Activated naive CD4-positive, alpha-beta T cell treated with Interleukin-2 at 50 U/mL for 16 hours (primary cell): ENCODE results near the gene PEX10.

Source experiments
- DNase-seq: peaks from one replicate; pipeline ENCODE4 v3.0.0-alpha.2; 2020

Gene PEX10

DNA sequence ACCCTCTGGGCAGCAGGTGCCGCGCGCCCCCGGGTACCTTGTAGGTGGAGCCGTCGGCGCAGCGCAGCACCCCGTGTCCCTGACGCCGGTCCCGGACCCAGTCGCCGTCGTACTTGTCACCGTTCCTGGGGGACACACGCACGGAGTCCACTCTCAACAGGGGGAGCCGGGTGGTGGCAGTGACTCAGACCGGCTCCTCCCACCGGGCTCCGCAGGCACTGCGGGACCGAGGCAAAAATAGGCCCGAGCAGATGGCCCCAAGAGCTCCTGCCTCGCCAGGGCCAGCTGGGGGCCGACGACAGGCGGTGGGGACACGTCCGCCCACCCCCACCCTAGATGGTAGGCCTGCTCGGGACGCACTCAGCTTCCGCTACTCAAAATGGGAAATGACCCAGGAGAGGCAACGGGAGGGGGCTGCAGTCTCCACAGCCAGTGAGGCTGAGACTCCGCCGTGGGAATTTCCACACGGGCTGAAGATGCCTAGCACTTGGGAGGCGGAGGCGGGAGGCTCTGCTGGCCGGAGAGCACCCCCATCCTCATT, 27.4 kb downstream of the PEX10 start:
- no peak for DNase-seq

DNA sequence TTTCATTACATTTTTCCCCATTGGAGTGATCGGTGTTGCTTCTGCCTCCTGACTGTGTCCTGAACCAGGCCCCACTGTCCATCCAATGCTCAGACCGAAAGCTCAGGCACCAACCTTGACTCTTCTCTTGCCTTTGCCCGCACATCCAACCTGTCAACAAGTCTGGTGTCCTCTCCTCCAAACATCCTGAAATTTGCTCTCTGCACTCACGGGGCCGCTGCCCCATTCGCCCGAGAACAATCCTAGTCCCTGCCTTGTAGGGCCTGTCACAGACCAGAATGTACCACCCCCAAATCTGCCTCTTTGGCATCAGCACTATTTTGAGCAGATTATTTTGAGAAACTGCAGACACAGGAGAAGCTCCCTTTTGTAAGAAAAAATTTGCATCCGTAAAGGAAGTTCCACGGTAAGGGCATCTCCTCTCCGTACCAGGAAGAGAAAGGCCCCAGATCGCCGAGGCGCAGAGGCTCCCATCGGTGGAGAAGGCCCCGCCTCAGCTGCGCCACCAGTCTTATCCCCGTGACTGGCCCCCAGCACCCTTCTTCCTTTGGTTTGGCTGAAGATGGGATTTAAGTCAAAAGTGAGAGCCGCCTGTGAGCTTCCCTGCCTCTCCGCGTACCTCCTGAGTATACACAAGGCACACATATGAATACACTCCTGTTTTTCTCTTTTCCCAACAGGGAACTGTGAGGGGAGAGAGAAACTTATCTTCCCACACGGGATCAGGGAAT, 28.1 kb downstream of the PEX10 start:
- no peak for DNase-seq

DNA sequence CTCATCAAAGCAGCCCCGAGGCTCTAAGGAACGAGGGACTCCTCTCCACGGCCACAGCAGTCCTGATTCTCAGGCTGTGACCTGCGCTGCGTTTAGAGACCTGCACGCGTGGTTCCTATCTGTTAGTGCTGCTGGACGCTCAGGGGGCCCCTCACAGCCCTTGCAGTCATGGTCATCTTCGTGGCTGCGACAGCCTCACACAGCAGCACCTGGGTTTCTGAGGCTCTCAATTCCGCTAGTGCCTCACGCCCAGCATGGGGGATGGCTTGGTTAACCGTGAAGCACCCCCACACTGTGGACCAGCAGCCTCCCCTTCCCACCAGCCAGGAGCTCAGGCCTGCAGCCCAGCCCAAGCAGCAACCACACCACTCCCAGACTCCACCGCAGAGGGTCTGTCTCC, 28.8 kb downstream of the PEX10 start:
- DNase-seq = no peak

DNA sequence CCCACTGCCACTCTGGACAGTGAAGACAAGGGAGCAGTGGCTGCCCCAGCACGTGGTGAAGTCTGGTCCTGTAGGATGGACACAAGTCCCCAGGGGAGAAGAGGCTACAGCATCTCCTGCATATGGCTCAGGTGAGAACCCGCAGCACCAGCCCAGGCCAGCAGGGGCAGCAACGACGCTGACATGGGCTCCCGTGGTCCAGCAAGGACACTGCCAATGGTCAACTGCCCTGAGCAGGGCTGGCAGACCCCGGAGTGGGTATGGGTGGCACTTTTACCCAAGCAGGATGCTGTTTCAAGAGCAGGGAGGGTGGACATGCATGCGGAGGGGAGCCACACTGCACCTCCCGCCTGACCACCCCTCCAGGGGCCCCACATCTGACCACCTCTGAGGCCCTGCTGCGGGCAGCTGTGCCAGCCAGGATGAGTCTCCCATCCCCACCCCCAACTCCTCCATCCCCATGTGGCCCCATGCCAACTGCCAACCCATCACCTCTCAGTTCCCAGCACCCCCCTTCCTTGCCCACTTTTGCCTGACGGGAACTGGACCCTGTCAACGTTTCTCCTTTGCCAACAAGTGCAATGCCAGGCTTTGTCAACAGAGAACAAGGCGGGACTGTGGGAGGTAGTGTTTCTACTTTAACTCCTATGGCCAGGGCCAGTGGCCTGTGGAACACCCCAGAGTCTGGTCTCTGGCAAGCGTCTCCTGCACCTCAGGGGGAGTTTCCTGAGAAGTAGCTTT, 29.6 kb downstream of the PEX10 start:
- DNase-seq = peak; percentile 20

DNA sequence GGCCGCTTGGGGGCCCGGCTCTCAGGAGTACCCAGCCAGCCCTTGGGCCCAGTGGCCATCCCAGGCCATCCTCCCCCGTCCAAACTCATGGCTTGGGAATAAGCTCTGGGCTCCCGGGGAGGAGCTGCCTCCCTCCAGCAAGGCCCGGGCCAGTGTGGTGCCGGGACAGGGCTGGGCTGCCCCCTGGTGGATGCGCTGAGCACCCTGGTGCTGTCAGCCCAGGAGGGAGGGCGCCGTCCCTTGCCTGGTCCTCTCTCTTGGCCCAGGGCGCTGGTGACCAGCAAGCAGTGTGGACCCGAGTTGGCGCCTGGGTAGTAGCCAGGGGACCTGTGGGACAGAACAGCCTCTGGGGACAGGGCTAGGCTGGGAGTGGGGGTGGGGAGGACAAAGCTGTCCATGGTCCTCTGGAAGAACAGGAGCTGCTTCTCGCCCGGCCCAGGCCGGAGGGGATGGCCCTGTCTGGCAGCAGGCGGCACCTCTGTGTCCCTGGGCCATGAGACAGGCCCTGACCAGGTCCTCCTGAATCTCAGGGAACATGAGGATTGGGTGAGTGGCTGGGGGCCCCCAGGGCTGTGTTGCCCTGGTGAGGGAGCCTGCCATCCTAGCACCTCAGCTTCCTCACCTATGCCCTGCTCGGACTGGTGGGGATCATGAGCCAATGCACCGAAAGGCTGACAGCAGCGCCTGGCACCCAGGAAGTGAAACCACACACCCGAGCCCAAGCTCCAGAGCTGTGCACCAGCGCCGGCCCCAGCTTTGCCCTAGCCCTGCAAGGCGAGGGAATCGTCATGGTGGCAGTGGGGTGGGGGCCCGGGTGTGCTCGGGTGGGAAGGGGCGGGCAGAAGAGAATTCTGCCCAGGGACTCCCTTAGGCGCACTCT, 30.4 kb downstream of the PEX10 start:
- peak; percentile 78 for DNase-seq

DNA sequence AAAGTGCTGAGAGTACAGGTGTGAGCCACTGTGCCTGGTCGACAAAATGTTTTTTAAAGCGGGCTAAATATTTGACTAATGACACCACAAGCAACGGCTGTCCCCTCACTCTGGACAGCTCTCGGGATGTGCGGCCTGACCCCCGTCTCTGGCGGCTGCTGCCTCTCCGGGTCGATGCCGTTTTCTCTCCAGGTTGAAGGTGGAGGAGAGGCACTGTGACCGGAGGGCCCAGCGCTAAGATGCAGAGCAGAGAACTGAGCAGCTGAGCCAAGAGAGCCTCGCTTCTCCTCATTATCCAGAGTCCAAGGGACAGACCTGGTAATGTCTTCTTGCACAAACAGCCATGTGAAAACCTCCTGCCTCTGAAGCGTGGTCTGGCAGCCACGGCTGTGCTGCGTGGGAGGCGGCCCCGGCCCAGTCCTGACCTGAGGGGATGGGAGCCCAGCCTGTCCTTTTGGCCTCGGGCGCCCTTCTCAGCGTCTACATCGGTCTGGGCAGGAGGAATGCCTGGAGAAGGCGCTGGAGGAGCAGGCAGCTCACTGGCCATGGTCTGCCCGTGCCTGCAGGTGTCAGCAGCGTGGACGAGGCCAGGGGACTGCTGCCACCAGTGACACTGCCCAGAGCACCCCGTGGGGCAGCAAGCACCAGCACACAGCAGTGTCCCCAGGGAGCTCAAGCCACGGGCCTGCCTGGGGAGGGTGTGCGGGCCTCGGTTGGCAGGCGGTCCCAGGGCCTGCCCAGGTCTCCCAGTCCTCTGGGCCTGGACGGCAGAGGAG, 31.4 kb downstream of the PEX10 start:
- DNase-seq = no peak

DNA sequence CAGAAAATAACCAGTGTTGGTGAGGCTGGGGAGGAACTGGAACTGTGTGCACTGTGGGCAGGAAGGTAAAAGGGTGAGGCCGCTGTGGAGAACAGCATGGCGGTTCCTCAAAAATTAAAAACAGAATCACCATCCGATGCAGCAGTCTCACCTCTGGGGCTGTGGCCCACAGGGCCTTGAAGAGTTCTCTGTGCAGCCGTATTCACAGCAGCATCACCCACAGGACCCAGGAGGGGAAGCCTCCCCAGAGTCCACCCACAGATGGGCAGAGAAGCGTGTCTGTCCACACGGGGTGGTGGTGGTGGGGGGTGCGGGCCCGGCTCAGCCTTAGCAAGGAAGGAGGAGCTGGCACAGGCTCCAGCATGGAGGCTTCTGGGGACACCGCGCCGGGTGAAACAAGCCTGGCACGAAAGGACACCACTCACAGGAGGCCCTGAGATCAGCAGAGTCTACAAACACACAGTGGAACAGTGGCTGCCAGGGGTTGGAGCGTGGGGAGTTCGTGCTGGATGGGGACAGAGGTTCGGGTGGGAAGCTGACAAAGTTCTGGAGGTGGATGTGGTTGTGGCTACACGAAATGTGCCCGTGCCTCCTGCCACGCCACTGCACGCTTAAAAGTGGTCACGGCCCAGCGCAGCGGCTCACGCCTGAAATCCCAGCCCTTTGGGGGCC, 32.5 kb downstream of the PEX10 start:
- no peak for DNase-seq

DNA sequence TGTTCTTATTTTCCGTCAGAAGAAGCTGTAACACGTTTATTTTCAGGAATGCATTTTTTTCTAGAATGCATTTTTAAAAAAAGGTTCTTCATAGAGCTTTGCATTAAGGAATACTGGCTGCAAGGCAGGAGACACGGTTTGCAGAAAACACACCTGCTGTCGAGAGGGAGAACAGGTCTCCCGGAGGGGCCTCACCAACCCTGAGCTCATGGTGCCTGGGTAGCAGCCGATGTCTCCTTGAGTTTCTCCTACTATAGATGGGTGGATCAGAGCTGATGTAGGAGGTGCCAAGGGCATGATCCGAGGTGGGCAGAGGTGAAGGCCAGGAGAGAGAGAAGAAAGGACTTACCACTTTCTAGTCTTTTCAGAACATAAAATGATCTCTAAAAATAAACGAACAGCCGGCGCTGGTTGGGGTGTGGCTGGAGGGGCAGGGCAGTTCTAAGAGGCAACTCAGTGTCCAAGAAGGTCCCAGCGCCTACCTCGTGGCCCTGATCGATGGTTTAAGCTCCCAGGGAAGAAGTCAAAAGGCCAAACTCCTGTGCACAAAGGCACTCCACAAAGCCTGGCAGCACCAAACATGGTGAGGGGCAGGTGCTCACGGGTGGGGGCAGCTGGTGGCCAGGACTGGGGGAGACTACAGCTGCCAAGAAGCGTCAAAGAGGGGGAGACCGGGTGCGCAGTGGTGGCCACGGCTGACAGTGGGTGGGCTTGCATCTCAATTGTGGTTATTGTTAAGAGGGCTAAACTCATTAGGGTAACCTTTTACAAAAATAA, 33.2 kb downstream of the PEX10 start:
- DNase-seq = no peak

DNA sequence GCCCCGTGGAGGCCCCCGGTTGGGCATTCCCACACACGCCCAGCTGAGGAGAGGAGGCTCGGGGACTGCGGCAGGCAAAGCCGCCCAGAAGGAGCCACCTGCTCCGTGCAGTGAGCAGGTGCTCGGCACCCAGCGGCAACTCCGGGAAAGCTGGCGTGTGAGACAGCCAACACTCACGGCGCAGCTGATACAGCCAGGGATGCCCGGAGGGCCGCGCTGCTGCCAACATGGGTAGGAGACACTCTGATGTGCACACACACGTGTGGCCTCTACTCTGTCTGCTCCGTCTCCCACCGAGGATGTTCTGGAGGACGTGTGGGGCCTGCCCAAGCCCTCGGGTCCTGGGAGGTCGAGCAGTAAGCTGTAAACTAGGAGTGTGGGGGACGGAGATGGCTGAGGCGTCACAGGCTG, 33.9 kb downstream of the PEX10 start:
- DNase-seq = no peak

DNA sequence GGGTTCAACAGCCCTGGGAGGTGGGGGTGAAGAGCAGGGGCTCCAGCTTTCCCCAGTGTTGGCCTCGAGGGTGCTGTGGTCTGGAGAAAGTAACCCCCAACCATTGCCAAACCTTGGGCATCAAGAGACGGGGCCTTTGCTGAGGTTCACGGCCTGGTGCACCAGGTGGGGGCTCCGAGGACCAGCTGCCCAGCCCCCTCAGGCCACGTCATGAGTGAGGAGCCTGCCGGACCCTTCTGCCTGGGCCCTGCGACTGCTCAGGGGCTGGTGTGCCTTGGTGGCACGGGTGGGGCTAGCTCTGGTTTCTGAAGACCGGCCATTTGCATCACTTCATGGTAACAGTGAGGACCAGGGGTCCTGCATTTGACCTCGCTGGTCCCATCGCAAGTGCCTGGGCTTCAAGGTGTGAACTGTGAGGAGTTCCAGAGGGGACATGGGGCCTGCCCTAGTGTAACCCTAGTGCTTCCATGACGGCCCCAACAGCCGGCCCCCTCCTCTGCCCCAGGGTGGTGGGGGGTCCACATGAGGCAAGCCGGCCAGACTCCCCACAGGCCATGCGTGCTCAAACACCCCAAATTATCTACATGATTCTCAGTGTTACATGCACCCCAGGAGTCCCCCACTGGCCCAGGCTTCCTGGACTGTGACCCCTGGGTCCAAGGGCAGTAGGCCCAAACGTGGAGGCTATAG, 34.5 kb downstream of the PEX10 start:
- DNase-seq = no peak

DNA sequence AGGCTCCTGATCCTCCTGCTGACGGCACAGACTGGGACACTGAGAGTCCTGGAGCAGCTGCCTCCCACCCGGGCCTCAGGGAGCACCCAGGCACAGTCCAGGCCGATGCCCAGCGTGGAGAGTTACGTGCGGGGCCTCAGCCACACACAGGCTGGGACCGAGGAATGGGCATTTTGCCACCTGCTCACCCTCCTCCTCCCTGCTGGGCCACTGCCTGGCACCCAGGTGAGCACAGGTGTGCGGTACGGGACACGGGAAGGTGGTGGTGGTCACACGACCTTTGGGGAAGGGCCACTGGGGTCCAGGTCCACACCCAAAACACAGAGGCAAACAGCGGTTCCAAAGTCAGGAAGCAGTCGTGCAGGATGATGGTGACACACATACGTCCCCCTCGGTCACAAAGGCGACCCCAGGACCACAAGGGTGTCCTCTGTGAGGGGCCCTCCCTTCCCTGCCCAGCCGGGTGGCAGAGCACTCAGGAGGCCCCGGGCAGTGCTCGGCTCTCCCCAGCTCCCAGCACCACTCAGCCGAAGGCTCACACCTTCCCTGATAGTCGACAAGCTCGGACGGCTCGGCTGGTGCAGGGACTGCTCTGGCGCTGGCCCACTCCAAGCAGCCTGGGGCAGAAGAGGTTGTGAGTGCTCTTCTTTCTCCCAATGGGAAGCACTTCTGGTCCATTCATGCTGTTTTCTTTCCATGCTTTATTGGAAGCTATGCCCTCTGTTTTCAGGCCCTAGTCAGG, 35.3 kb downstream of the PEX10 start:
- no peak for DNase-seq

DNA sequence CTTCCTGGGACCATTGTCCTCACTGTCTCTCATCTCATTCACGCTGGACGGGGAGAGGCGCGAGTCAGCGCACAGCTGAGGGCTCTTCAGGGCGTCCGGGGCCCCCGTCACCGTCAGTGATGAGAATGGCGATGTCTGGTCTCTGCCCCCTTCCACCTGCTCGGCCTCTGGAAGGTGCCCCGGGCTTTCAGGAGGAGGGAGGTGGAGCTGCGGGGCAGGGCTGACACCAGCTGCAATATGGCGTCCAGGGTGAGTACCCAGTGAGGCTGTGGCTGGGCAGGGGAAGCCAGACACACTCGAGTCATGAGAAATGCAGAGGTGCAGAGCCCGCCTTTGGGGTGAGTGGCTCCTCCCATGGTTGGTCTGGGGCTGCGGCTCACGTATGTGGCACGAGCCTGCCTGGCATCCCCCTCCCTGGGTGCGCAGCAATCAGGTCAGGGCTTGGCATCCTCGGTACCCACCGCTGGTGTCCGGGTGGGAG, 36.1 kb downstream of the PEX10 start:
- no peak for DNase-seq

DNA sequence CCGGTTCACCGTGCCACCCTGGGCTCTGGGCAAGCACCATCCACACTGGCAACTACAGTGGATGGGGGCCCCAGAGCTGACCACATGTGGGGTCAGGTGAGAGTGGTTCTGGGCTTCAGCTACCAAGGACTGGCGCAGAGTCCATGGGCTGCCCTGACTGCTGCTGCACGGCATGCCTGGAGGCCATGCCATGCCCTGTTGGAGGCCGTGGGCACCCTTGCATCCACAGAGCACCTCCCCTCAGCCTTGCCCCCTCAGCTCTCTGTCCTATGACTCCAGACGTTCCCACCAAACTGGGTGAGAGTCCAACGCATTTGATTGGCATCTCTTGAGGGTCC, 36.5 kb downstream of the PEX10 start:
- no peak for DNase-seq

DNA sequence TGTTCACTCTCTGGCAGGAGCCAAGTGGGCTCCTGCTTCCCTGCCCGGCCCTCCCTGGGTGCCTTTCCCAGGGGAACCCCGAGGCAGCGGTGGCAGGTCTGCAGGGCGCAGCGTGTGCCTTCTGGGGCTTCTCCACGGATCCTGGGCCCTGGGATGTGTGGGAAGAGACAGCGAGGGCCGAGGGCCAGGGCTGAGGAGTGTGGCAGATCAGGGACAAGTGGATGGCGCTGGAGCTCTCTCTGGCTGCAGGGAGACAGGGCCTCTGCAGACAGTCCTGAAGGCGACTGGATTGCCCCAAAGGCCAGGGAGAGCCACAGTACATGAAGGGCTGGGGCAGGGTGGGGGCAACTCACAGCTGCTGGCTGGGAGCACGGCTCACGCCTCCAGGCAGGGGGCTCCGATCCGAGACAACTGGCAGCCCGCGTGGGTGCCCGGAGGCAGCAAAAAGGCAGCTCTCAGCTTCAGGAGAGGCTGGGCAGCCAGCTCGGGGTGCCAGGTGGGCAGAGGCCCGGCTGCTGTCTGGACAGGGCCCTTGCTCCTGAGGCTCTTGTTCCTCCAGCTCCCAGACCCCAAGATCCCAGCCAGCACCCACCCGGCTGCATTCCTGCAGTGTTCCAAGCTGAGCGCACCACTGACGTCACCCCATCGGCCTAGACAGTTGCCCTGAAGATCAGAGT, 37.0 kb downstream of the PEX10 start:
- DNase-seq = no peak

DNA sequence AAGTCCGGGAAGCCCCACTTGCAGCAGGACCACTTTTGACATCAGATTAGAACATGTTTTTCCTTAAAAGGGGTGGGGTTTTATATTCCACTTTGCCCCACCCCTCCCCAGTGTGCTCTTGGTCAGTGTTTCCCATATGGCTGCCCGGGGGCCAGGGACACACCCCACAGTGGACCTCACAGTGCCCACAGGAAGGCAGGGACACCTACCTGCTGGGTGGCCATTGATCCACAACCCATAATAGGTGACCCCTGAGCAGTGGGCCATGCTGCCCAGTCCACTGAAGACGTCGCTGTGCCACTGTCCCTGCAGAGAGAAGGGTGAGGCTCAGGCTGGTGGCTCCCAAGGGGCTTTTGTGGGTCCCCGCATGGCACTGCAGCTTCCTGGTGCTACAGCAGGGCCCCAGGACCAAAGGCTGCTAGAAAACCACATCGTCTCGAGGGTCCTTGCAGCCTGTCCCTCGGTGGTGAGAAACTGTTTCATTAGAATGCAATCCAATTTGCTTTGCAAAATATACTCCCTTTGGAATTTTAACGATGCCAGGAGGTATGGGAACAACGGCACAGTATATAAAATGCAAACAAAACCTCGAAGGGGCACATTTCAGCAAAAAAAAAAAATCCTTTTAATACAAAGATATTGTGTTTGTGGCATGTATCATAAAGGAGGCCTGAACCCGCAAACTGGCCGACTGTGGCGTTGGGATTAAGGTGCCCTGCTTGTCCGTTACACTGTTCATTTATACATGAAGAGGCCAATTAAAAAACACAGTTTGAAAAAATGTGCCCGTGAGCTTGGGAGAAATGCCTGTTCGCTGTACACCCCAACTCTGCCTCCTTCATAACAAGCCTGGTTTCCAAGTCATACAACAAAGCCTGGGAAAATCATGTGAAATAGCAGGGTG, 37.9 kb downstream of the PEX10 start:
- no peak for DNase-seq

DNA sequence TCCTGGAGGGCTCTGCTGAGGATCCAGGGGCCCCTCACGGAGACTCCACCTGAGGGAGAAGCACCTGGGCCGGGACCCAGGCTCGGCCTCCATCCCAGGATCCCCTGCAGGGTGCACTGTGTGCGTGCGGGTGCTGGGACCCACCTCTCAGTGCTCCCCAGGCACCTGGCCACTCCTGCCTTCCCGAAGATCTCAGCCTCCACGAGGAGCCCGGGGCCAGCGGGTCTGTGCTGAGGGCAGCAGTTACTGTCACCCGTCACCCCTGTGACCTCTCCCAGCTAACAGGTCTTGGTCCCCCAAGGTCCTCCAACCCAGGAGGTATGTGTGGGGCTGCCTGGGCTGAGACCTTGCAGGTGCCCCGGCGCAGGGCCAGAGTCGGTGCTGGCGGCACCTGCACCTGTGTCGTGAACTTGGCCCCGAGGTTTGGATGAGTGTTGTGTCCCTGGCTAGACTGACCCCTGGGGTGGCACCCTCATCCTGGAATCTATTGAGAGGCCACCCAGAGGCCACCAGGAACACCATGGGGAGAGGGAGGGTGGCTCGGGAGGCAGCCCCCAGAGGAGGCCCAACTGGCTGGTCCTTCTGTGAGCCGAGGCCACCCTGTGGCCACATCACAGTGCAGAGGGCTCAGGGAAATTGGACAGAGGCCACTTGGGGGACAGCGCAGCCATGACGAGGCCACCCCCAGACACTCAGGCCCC, 38.7 kb downstream of the PEX10 start:
- DNase-seq = no peak
